Measurements from ENCODE around the gene PRXL2A.
"Not testable (repeated sequence)": the region's sequence is repeated elsewhere in the genome, so short reads cannot be mapped to it uniquely, and the experiment has no call there.

The PRXL2A gene

GRCh38 chr10:80477813-80478212 is 69.5 kb downstream of the PRXL2A start:
- FAIRE-seq, result no peak

- not testable (repeated sequence) for FAIRE-seq
Measured at GRCh38 chr10:80480373-80480772, 72.0 kb downstream of the PRXL2A start.

- FAIRE-seq, result no peak
Measured at GRCh38 chr10:80480852-80481251, 72.5 kb downstream of the PRXL2A start.

GRCh38 chr10:80484243-80484642 is 75.9 kb downstream of the PRXL2A start:
- no peak for FAIRE-seq

- no peak for FAIRE-seq
Measured at GRCh38 chr10:80484676-80485075, 76.3 kb downstream of the PRXL2A start.

- no peak for FAIRE-seq
Measured at GRCh38 chr10:80485076-80485945, 77.0 kb downstream of the PRXL2A start.

- no peak for FAIRE-seq
Measured at GRCh38 chr10:80485946-80486764, 77.8 kb downstream of the PRXL2A start.
